Caco-2 (cell line): Measurements from ENCODE around the gene LIN54. TPM values are rescaled to one million over a fixed set of nuclear protein-coding genes. Genes with fewer than 3 reads are reported as not detected.

ENCODE experiments used
- BruUV-seq: library from RNA; stranded (reverse); fragments of 400-500 nt; replicated peaks from 2 replicates; lab custom pipeline; 2021; lab: Mats Ljungman, UMichigan
- CTCF ChIA-PET: fragments of 300-600 bp; sonication (Branson Sonifier 250); formaldehyde crosslinking; loops from one replicate; lab custom pipeline; 2022; ENCODE audit warnings: antibody characterized with exemption; lab: Charles Lee
- POLR2A ChIA-PET: fragments of 300-600 bp; sonication (Branson Sonifier 250); formaldehyde crosslinking; loops from one replicate; lab custom pipeline; 2022; ENCODE audit warnings: antibody characterized with exemption; lab: Charles Lee
- DNase-seq, 2 experiments: peaks; one replicate each; pipeline versions ENCODE4 v3.0.0 to v3.0.0-alpha.2; 2020 to 2022
- H3K27me3 ChIP-seq: replicated peaks from 2 replicates; pipeline ENCODE4 v1.6.0; 2011; ENCODE audit warnings: low read length; ENCODE audit not compliant: control insufficient read depth, insufficient read depth
- H3K36me3 ChIP-seq: 2 replicates; pipeline ENCODE4 v1.5.1; 2011; ENCODE audit warnings: low read length; ENCODE audit not compliant: control insufficient read depth, insufficient read depth
- H3K4me1 ChIP-seq: fragments of 250-450 bp; sonication (Bioruptor Pico); 2 replicates; pipeline ENCODE4 v1.5.1; 2020; ENCODE audit warnings: mild to moderate bottlenecking
- H3K4me3 ChIP-seq: 2 replicates; pipeline ENCODE4 v1.5.1; 2011; ENCODE audit warnings: low read depth, mild to moderate bottlenecking, control low read depth, low read length
- H3K9me3 ChIP-seq: fragments of 250-450 bp; sonication (Bioruptor Pico); 2 replicates; pipeline ENCODE4 v1.5.1; 2020; ENCODE audit warnings: mild to moderate bottlenecking, moderate library complexity
- H3K27ac Mint-ChIP-seq: one replicate; pipeline ENCODE4 v1.8.0; 2022; ENCODE audit warnings: mixed read lengths; ENCODE audit not compliant: unreplicated experiment
- H3K27me3 Mint-ChIP-seq: one replicate; pipeline ENCODE4 v1.8.0; 2022; ENCODE audit warnings: mixed read lengths; ENCODE audit not compliant: insufficient read depth, unreplicated experiment
- H3K36me3 Mint-ChIP-seq: one replicate; pipeline ENCODE4 v1.8.0; 2022; ENCODE audit warnings: mild to moderate bottlenecking, mixed read lengths; ENCODE audit not compliant: insufficient read depth, unreplicated experiment
- H3K4me1 Mint-ChIP-seq: one replicate; pipeline ENCODE4 v1.8.0; 2022; ENCODE audit warnings: low read depth, mixed read lengths; ENCODE audit not compliant: unreplicated experiment
- H3K4me3 Mint-ChIP-seq: one replicate; pipeline ENCODE4 v1.8.0; 2022; ENCODE audit warnings: mild to moderate bottlenecking, moderate library complexity, mixed read lengths; ENCODE audit not compliant: unreplicated experiment
- H3K9me3 Mint-ChIP-seq: one replicate; pipeline ENCODE4 v1.8.0; 2022; ENCODE audit warnings: mixed read lengths; ENCODE audit not compliant: unreplicated experiment
- intact Hi-C: fragments of 100-400 bp; cut with micrococcal nuclease; formaldehyde crosslinking; loops from one replicate; pipeline ENCODE4 v1.10.0; 2022; ENCODE audit not compliant: unreplicated experiment
- total RNA-seq: library from RNA; stranded (reverse); gene quantifications from 2 replicates; pipeline ENCODE4 v1.2.3, GENCODE V29; 2022
- TF ChIP-seq, protein P1 (sequence below), 2 experiments: fragments of 200-600 bp in 1 of 2; IDR thresholded peaks; 1 replicate in 1 of 2; 2 replicates in 1 of 2; pipeline versions ENCODE4 v1.5.1 to v1.8.0; 2011 to 2022; ENCODE audit warnings: antibody characterized with exemption in 1 of 2, control low read depth in 1 of 2, inconsistent platforms in 1 of 2, low read depth in 1 of 2, low read length in 1 of 2, mild to moderate bottlenecking in 1 of 2, moderate library complexity in 1 of 2; ENCODE audit not compliant: insufficient read depth in 1 of 2, severe bottlenecking in 1 of 2, unreplicated experiment in 1 of 2

Gene LIN54
- total RNA-seq, 1 experiment from 2014 or later: 29.6 TPM

DNA sequence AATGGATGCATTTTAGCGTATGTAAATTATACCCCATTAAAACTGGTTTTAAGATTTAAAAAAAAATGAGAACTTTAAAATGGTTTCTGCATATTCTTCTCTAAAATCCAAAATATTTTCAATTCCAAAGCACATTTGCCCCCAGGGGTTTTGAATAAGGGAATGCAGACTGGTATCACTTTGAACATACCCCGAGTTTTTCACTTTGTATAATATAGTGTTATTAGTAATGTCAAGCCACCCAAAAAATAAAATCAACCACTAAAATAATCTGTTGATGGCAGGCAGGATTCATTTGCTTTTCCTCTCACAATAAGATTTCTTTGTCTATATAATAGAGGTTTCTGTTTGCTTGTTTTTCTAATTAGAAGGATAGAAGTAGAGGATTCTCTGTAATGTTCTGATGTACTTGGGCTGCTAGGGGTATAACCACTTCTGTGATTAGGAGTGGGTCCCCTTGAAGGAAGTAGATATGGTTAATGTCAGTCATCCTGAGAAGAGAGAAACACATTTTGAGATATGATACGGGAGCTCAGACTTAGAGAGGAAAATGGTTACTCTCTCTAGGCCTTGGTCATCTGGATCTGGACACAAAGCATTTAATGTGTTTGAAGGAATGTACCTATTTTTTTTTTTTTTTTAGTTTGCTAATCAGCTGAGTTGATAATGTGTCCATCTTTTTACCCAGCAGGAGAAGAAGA, 9.3 kb upstream of the LIN54 start:
- Histone ChIP-seq H3K9me3 (no peaks in the 10 kb centered on the region; the same call in 1 of the 2 replicates), H3K27me3 (no peaks in the 10 kb centered on the region), H3K4me1 (no peaks in the 10 kb centered on the region), H3K4me3 (no peak overlapping the region), H3K36me3 (no peaks in the 10 kb centered on the region)
- H3K4me3 Mint-ChIP-seq: no peak overlapping the region
- no TSS peak for BruUV-seq
- ChIA-PET CTCF (no interaction called here), POLR2A (no interaction called here)
- H3K4me1 Mint-ChIP-seq: no peaks in the 10 kb centered on the region
- H3K9me3 Mint-ChIP-seq: peaks cover under 1% of the 10 kb centered on the region
- intact Hi-C loops: no loop called here
- no peaks in the 10 kb centered on the region for H3K36me3 Mint-ChIP-seq
- no peak for DNase-seq
- no peaks in the 10 kb centered on the region for H3K27me3 Mint-ChIP-seq
- no peak overlapping the region for H3K27ac Mint-ChIP-seq
- TF ChIP-seq, protein P1, sequence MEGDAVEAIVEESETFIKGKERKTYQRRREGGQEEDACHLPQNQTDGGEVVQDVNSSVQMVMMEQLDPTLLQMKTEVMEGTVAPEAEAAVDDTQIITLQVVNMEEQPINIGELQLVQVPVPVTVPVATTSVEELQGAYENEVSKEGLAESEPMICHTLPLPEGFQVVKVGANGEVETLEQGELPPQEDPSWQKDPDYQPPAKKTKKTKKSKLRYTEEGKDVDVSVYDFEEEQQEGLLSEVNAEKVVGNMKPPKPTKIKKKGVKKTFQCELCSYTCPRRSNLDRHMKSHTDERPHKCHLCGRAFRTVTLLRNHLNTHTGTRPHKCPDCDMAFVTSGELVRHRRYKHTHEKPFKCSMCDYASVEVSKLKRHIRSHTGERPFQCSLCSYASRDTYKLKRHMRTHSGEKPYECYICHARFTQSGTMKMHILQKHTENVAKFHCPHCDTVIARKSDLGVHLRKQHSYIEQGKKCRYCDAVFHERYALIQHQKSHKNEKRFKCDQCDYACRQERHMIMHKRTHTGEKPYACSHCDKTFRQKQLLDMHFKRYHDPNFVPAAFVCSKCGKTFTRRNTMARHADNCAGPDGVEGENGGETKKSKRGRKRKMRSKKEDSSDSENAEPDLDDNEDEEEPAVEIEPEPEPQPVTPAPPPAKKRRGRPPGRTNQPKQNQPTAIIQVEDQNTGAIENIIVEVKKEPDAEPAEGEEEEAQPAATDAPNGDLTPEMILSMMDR (IDR thresholded peaks at IDR 0.05; ENCODE audit: insufficient read depth in 1 of 2, low read depth in 1 of 2, low read length in 1 of 2, severe bottlenecking in 1 of 2, unreplicated experiment in 1 of 2): no peak

DNA sequence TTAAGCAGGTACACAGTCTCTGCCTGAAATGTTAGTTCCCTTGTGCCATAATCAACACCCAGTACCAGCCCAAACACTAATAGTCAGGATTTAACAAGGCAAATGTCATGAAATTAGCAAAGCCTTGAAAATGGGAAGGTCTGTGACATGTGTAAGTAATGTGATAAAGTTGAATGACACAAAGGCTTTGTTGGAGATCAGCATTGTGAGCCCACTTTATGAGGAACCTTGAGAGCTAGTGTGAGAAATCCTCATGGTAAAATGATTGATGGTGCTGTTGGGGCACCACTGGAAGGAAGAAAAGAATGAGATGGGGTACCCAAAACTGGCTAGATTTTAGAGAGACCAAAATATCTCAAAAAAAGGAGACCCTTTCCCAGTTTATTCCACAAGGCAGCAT, 3.3 kb upstream of the LIN54 start:
- no peaks in the 10 kb centered on the region for H3K36me3 ChIP-seq
- no TSS peak for BruUV-seq
- H3K4me1 ChIP-seq: peaks cover 15% of the 10 kb centered on the region; the same call in 1 of the 2 replicates
- H3K27ac Mint-ChIP-seq: peak overlapping the region; percentile 99
- H3K4me1 Mint-ChIP-seq: peaks cover 18% of the 10 kb centered on the region
- H3K36me3 Mint-ChIP-seq: peaks cover 28% of the 10 kb centered on the region
- H3K9me3 Mint-ChIP-seq: no peaks in the 10 kb centered on the region
- TF ChIP-seq, protein P1 (IDR thresholded peaks at IDR 0.05; ENCODE audit: insufficient read depth in 1 of 2, low read depth in 1 of 2, low read length in 1 of 2, severe bottlenecking in 1 of 2, unreplicated experiment in 1 of 2): no peak
- peak overlapping the region; percentile 95 for H3K4me3 Mint-ChIP-seq
- no peak for DNase-seq
- intact Hi-C loops: loop anchor here (1.0 to 2.0 kb wide), 3 partner anchors 20 to 251 kb away; partner anchors contain the start of gene THAP9
- no peaks in the 10 kb centered on the region for H3K27me3 ChIP-seq
- no peaks in the 10 kb centered on the region for H3K9me3 ChIP-seq
- ChIA-PET CTCF (interaction anchor here (1.2 kb wide), 1 partner anchor 21 kb away, joined by 22 read pairs; the partner anchor contains the start of gene COPS4), POLR2A (no interaction called here)
- H3K4me3 ChIP-seq: peak overlapping the region; percentile 45
- no peaks in the 10 kb centered on the region for H3K27me3 Mint-ChIP-seq

DNA sequence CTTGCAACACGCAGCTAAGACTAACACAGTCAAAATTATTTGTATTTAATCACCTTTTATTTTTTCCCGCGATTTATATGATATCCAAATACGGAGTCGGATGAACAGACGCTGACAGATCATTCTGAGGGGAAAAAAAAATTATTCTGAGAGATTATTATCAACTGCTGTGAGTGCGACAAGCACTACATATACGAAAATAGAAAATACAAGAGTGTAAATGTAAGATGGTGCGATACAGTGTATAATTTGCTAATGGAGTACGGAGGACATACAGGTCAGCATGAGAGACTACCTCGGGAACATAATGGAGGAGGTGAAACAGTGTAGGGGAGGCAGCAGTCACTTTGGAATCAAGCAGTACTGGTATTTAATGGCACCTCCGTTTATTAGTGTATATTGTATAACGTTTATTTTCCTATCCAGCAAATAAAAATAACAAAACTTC, 2.8 kb upstream of the LIN54 start:
- peak overlapping the region; percentile 99 for H3K27ac Mint-ChIP-seq
- Histone ChIP-seq H3K36me3 (no peaks in the 10 kb centered on the region), H3K4me1 (peaks cover 15% of the 10 kb centered on the region; the same call in 1 of the 2 replicates), H3K4me3 (peak overlapping the region; percentile 45), H3K9me3 (no peaks in the 10 kb centered on the region), H3K27me3 (no peaks in the 10 kb centered on the region)
- H3K9me3 Mint-ChIP-seq: no peaks in the 10 kb centered on the region
- POLR2A ChIA-PET: interaction anchor here (0.6 to 1.1 kb wide), 5 partner anchors 20 to 522 kb away, joined by 3 to 24 read pairs (median 11); partner anchors contain the start of gene COPS4
- intact Hi-C loops: loop anchor here (1.0 to 2.0 kb wide), 3 partner anchors 21 to 251 kb away; partner anchors contain the start of gene THAP9
- H3K4me3 Mint-ChIP-seq: peak overlapping the region; percentile 95
- no peaks in the 10 kb centered on the region for H3K27me3 Mint-ChIP-seq
- peaks cover 28% of the 10 kb centered on the region for H3K36me3 Mint-ChIP-seq
- CTCF ChIA-PET: interaction anchor here (0.9 to 1.2 kb wide), 2 partner anchors 21 to 268 kb away, joined by 4 to 22 read pairs; partner anchors contain the start of gene COPS4
- TSS peak; percentile 97 for BruUV-seq
- peaks cover 18% of the 10 kb centered on the region for H3K4me1 Mint-ChIP-seq
- TF ChIP-seq, protein P1 (IDR thresholded peaks at IDR 0.05; ENCODE audit: insufficient read depth in 1 of 2, low read depth in 1 of 2, low read length in 1 of 2, severe bottlenecking in 1 of 2, unreplicated experiment in 1 of 2): no peak
- DNase-seq: no peak
